NCI-H1694 treated with DMSO at 0.1 percent for 48 hours (cell line): ENCODE results near the gene SIAE.
A peak's percentile ranks its signal among the peaks of the same experiment; 100 is the strongest.

Experiments
- DNase-seq: peaks from one replicate; lab custom pipeline; 2025; lab: John Stamatoyannopoulos, UW

SIAE gene

DNA sequence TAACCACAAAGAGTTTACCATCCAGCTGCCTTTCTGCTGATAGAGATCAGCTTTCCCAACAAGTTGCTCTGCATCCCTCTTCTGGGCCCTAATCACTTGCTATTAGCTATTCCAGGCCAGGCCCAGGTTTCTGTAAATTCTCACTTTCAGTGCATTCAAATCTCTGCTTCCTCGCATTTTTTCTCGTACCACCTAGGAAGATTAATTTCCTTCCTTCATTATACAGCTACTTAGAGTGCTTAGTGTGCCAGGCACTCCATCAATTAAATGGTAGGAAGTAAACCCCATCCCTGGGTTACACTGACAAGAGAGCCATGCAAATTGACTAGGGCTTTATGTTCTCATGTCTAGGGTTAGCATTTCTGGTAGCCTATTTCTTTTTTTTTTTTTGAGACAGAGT, 9.7 kb downstream of the SIAE start:
- no peak for DNase-seq

DNA sequence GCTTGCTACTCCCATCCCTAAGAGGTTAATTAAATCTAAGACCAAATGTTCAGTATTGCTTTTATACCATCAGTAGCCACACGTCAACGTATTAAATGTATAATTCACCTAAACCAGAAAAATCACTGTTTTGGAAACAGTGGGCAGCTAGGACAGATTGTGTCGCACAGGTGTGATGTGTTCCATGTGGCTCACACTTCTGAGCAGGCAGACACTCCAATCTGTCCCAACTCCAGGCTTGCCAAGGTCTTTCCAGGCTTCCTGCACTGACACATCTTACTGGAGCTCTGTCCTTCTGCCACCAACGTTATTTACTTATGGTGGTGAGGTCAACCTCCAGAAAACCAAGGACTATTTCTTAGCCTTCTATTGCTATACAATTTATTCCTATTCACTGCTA, 11.4 kb downstream of the SIAE start:
- DNase-seq: no peak

DNA sequence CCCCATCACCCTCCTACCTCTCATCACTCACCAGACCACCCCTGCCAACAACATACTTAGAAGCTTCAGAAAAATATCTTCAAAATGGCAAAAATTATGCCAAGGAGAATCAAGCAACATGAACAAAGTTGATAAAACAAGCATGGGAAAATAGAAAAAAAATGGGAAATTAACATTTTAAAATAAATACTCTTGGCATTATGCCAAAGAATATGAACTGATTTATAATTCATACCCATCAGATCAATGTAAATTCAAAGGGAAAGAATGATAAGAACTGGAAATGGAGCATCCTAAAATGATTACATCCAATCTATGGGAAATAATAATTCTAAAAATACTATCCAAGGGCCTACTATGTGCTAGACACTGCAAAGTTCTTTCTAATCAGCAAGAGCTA, 12.0 kb downstream of the SIAE start:
- DNase-seq: no peak

DNA sequence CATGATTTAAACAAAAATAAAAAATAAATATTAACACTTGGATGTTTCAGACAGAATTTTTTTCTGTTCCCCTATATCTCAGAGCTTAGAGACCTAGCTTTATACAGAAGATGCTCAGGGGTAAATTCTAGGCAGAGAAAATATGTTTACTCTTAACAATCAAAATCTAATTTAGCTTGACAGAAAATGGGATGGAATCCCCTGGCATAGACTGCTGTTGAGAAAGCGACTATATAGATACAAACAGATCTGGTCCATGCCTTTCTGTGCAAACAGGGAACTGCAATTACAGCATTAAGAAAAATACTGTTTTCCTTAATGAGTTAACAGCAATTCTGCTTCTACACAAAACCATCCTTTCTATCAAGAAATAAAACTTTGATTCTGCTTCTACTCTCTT, 14.6 kb downstream of the SIAE start:
- no peak for DNase-seq

DNA sequence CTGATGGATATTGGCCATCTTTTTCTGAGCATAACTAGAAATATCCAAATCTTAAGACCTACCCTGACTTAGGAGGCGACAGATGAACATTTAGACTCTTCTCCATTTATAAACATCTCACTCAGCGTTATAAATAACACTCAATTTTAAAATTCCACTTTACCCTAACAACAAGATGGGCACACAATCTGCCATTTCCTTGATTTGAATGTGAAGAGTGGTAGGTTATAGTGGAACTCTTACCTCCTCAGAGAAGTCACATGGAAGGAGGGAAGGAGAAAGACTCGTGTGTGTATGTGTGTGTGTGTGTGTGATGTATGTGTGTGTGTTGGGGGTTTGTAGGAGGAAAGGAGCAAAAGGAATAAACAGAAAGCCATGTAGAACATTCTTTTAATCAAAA, 15.0 kb downstream of the SIAE start:
- DNase-seq: no peak

DNA sequence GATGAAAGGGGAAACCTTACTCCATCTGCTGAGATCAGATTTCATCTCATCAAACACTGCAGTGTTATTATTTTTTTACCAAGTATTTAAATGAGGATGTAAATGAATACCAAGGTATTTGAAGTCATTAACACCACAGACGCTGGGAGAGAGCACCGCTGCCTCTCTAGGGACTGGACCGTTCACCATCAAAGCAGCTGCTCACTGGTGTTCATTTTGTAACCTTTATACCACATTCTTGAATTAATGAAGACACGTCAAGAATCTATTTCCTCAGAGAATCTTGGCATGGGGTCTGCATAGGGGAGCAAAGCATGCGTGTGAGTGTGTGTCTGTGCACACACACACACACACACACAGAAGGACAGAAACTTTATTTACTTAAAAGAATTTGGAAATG, 15.6 kb downstream of the SIAE start:
- DNase-seq: no peak

DNA sequence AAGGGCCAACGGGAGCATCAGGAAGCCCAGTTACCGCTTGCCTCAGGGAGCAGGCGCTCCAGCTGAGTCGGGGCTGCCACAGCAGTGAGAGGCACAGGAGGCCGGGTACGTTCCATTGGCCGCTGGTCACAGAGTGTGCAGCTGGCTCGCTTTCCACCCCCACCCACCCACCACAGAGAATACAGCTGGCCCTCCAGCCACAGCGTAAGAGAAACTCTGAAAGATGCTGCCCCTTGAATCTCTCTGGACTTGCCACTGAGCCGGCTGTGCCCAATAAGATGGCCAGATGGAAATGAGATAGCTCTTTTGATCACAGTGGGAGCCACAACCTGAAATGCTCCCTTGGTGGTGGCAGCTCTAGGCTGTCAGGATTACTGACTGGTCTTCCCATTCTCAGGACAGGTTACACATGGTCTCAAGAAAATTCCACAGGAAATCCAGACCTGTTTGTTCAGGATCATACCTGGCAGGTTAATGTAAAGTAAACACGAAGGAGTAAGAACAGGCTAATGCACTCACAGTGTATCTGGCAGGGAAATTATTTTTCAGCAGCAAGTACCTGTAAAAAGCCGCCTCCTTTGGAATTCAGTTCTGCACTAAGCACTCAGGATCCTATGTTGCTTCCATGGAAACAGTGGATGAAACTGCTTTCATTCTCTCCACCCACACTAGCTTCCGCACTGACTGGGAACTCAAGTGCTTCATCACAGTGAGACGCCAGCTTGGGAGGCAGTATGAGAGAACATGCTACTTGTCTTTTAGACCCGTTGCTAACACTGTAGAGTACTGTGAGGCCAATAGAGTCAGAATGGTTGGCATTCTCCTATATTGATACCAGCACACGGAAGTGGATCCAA, 16.5 kb downstream of the SIAE start:
- no peak for DNase-seq

DNA sequence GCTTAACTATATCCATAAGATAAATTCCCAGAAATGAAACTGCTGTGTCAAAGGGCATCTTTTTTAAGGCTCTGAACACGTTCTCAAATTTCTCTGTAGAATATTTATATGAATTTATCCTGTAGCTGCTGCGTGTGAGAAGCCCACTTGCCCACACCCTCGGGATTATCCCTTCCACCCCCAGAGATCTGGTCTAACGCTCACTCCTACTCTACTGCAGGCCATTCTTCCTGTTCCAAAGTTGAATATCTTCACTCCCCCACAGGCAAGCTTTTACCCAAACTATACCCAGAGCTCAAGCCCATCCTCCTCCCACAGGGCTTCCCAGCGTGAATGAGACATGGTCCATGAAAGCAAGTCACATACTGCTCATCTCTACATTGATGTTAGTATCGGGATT, 24.9 kb downstream of the SIAE start:
- DNase-seq: no peak

DNA sequence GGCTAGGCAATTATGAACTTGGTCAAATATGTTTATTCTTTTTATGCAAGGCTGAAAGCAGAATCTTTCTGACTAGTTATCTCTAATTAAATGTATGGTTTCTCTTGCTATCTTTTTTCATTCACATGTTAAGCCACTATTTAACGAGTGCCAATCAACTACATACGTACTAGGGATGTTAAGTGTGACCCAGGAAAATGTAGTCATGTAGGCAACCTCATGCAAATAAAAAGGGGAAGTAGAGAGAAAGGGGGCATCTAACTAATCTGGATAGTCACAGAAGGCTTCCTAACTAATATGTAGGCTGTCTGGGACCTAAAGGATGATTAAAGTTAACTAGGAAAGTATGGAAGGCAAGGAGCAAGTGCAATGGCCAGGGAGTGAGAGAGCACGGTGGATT, 27.4 kb downstream of the SIAE start:
- no peak for DNase-seq

DNA sequence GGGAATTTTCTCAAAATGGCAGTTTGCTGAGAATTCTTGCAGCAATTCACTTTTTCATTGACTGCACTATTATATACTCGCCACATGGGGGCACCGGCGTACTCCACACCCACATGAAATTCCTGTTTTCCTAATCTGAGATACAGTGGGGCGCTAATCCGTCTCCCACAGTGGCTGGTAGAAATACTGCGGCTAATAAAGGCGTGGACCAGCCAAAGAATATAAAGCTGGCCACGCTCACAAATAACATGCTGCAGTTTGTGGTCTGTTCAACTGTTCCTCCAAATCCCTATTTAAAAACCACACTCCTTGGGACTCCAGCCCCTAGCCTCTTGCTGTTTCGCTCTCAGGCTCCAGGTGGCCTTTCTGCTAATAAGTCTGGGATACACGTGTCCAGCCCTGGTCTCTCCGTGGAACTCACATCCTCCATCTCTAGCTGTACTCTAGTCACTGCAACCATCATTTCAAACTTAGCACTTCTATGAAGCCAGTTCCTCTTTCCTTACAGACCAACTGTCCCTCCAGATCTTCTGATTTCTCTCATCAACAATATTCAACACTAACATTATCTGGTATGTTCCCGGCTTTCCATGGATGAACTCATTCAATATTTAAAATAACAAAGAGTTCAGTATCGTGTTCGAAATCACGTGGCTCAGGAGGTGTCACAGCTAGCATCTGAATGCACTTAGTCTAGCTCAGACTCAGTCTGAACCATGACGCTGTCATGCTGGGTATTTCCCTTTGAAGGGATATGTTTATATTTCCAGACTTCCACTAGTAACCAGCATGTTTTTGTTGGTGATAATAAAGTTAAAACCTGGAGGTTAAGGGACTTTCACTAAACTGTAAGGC, 28.9 kb downstream of the SIAE start:
- peak; percentile 25 for DNase-seq

DNA sequence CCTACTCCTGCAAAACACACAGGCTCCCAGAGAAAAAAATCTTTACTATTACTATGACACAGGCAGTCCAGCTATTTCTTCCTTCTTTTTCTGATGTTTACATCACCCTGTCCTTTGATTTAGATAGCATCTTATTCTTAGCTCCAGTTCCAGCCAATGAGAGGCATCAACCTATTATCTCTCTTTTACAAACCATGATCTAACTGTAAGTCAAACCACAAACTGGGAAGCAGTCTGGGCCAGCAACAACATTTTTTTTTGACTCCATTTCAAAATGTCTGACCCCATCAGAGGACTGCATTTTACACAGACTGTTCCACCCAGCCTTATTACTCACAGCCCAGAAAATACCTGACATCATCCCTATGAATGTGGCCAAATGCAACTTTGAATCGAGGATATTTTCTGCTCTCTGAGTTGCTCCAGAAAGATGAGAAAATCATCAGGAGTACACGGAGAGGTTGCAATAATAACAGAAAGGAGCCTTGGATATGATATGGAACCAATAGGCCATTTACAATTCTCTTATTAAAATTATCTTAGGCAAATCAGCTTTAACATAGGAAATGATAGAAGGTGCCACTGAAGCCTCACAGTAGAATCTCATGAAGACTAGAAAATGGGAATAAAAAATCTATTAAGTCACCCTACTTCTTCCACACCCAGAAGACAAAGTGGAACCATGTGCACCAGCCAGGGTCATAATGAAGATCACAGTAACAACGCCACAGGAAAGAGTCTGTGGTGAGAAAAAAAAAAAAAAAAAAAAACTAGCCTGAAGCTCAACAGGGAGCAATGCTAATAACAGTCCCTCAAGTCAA, 29.7 kb downstream of the SIAE start:
- DNase-seq: no peak

DNA sequence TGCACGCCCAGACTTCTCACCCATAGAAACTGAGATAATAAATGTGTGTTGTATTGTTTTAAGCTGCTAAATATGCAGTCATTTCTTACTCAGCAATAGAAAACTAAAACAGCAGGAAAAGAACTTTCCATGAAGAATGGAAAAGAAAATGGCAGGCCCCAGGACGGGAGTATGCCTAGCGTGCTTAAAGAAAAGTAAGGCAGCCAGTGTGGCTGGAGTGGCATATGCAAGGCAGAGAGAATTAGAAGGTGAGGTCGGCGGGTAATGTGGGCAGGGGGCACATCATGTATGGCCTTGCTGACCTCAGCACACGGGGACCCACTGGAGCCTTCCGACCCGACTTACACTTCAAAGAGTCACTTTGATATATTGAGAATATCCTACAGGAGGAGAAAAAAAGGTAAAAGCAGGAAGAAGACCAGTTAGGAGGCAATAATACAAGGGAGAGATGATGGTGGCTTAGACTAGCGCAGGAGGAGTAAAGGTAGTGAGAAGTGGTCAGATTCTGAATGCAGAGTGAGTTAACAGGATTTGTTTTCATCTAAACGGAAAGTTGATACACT, 30.4 kb downstream of the SIAE start:
- DNase-seq: no peak

DNA sequence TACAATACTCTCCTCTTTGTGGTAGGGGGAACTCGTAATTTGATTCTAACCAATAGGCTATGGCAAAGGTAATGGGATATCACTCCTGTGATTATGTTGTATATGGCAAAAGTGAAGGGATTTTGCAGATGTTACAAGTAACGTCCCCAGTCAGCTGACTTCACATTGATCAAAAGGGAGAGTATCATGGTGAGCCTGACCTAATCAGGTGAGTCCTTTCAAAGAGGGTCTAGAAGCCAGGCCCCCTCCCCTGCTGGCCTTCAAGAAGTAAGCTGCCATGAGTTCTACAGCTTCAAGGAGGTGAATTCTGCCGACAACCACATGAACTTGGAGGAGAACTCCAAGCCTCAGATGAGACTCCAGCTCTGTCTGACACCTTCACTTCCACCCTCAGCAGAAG, 30.9 kb downstream of the SIAE start:
- DNase-seq: no peak

DNA sequence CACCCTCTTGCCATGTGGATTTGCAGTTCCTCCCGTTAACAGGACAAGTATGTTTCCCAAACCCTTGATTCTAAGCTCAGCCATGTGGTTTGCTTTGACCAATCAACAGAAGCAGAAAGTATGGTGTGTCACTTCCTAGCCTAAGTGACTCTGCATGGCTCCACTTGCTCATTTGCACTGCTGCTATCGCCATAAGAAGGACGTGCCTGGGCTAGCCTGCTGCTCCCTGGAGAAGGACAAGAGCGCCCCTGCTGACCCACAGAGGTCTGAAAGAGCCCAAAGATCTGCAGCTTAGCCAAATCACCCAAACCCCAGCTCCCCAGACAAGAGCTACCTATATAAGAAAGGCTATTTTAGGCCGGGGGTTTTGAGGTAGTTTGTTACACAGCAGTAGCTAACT, 32.9 kb downstream of the SIAE start:
- DNase-seq: no peak

DNA sequence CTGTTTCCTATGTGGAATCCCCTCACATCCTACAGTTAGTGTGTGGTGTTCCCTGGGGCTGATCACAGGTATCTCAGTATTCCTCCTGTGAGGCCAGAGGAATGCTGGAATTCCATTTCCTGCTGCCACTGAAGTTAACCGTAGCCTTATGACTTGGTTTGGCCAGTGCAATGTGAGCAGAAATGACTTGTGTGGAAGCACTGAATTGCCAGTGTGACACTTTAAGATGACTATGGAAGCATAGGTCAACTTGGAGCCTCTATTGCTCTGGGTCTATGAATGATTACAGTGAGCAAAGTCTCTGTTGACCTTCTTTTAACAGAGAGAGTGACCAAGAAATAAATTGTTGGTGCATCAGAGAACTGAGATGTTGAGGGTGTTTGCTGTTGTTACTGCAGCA, 34.4 kb downstream of the SIAE start:
- no peak for DNase-seq

DNA sequence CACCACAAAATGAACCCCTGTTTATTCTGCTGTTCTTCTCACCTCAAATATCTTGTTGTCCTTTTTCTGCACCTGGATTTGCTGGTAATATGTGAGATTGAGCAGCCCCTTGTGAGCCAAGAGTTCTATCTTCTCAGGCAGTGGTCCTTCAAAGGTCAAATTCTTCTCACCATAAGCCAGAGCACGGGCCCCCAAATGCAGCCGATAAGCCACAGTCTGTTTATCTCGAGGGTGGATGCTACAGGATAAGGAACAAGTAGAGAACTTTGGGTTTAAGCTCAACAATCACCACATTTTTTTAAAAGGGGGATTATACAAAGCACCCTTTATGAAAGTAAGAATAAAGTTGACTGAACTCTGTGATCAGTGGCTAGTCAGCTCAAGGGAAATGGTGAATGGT, 35.0 kb downstream of the SIAE start:
- no peak for DNase-seq

DNA sequence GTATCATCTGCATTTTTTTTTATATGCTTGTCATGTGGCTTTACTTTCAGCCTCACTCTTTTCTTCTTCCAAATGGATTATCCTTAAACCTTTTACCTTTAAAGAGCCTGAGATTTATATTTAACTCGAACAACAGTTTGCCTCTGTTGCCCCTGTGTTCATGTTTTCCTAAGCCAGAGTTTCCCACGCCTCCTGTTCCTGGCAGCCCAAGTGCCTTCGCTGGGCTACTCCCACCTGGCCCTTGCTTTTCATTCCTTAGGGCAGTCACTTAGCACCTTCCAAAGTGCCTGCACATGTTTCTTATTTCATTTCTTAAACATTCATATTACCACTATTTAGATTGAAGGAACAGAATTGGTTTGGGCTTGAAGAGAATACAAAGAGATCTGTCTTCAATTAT, 37.6 kb downstream of the SIAE start:
- DNase-seq: no peak

DNA sequence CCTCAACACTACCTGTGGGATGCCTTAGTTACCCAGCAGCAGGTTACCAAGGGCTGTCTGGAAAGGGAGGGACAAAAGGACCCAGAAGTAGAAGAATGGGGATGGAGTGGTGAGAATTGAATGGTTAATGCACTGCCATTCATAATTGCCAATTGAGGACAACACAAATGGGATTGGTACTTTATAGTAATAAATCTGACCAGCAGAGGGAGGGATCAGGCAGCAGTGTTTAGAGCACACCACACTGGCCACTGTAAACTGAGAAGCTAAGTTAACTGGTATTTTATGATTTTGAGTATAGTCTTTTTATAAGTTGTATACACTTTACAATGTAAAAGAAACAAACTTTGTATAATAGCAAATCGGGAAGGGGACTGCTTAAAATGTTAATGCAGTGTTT, 40.2 kb downstream of the SIAE start:
- DNase-seq: no peak

DNA sequence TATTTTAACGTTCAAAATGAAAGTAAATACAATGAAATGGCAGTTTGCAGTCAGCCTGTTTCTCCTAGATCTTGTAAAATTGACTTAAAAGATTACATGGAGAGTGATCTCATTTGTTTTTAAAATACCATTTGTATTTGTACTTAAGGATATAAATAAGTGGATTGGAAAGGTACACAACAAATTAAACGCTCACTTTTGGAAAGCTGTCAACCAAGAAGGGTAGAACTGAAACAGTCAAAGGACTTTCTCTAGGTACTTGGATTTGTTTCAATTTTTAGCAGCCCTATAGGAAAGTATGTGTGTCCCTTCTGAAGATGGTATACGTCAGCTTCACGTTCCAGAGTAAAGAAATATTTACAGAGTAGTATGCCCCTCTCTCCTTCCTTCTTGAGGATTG, 43.6 kb downstream of the SIAE start:
- DNase-seq: no peak

DNA sequence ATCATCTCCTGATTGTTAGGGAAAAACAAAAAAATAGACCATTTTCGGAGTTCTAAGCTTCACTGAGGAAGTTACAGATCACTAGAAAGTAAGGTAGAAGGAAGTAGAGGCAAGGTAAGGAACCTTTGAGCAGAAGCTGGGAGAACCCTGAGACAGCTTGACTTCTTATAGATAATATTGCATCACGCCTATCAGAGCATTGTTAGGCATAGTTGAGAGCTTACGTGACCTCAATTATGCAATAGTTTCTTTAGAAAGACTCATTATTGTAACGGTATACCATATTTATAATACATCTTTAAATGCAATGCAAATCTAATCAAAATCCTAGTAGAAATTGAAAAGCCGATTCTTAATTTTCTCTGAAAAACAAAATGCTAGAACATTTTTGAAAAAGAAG, 46.0 kb downstream of the SIAE start:
- no peak for DNase-seq

DNA sequence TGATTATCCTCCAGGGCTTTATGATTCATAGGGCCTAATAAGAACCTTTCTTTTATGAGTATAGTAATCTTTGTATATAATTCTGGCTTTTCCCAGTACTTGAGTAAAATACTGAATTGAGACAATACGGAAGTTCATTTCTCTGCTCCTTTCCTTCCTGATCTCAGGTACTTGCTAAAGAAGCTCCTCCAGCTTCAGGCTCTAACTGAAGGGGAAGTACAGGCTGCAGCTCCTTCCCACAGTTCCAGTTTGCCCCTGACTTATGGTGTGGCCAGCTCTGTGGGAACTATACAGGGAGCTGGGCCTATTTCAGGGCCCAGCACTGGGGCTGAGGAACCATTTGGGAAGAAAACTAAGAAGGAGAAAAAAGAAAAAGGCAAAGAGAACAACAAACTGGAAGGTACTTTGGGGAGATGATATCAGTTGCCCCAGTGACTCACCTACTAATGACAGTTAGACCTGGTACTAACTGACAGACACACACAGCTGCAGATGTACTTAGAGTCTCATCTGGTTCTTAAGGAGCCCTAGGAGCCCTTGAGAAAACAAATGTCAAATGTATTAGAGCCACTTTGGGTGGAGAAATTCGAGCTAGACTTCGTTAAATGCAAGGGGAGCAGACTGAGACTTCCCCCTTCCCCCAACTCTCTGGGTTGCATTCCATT, 47.9 kb downstream of the SIAE start:
- DNase-seq: no peak
